Neuronal stem cell (in vitro differentiated cells): Measurements from ENCODE around the gene OR1M1. TPM values are rescaled to one million over a fixed set of nuclear protein-coding genes. Genes with fewer than 3 reads are reported as not detected.

Experiments used
- DNase-seq: peaks from one replicate; pipeline ENCODE4 v3.0.0-alpha.2; 2013; ENCODE audit warnings: low spot score
- H2AFZ ChIP-seq: one replicate; pipeline ENCODE4 v1.6.1; 2013; ENCODE audit warnings: mild to moderate bottlenecking, low read length, inconsistent platforms
- H2AK5ac ChIP-seq: 2 replicates; pipeline ENCODE4 v1.6.1; 2013; ENCODE audit warnings: low read depth, mild to moderate bottlenecking, inconsistent platforms, low read length, moderate library complexity, mixed read lengths
- H2BK120ac ChIP-seq: 2 replicates; pipeline ENCODE4 v1.6.1; 2013; ENCODE audit warnings: low read depth, mild to moderate bottlenecking, inconsistent platforms, low read length, moderate library complexity, mixed read lengths
- H2BK12ac ChIP-seq: one replicate; pipeline ENCODE4 v1.6.1; 2013; ENCODE audit warnings: low read length, inconsistent platforms
- H2BK15ac ChIP-seq: 2 replicates; pipeline ENCODE4 v1.6.1; 2013; ENCODE audit warnings: mild to moderate bottlenecking, low read length, inconsistent platforms, mixed read lengths
- H2BK5ac ChIP-seq: one replicate; pipeline ENCODE4 v1.6.1; 2013; ENCODE audit warnings: inconsistent platforms, mild to moderate bottlenecking, low read length, moderate library complexity
- H3K14ac ChIP-seq: one replicate; pipeline ENCODE4 v1.6.1; 2013; ENCODE audit warnings: low read length, inconsistent platforms
- H3K18ac ChIP-seq: 2 replicates; pipeline ENCODE4 v1.6.1; 2013; ENCODE audit warnings: low read length, inconsistent platforms
- H3K23ac ChIP-seq: 2 replicates; pipeline ENCODE4 v1.6.1; 2013; ENCODE audit warnings: low read depth, mild to moderate bottlenecking, mixed read lengths, low read length, inconsistent platforms; ENCODE audit not compliant: poor library complexity
- H3K27ac ChIP-seq: replicated peaks from 3 replicates; pipeline ENCODE4 v1.5.1; 2013; ENCODE audit warnings: low read length, inconsistent platforms
- H3K27me3 ChIP-seq, 3 experiments: 2 replicates each; pipeline ENCODE4 v1.6.1; 2013; ENCODE audit warnings: low read length in 3 of 3, mild to moderate bottlenecking in 2 of 3, inconsistent platforms in 1 of 3, low read depth in 1 of 3, mixed read lengths in 1 of 3, moderate library complexity in 1 of 3; ENCODE audit not compliant: control insufficient read depth in 3 of 3, insufficient read depth in 3 of 3
- H3K36me3 ChIP-seq, 2 donors: replicated peaks in 1 of 2; 2 replicates each; pipeline ENCODE4 v1.6.1; 2013; ENCODE audit warnings: low read length in 2 of 2; ENCODE audit not compliant: control insufficient read depth in 2 of 2, insufficient read depth in 2 of 2
- H3K4ac ChIP-seq: 2 replicates; pipeline ENCODE4 v1.6.1; 2013; ENCODE audit warnings: inconsistent platforms, mild to moderate bottlenecking, low read length, moderate library complexity
- H3K4me1 ChIP-seq, 2 donors: 1 replicate in 1 of 2; 2 replicates in 1 of 2; pipeline ENCODE4 v1.6.1; 2013; ENCODE audit warnings: low read length in 2 of 2, low read depth in 1 of 2; ENCODE audit not compliant: control insufficient read depth in 2 of 2, insufficient read depth in 1 of 2
- H3K4me2 ChIP-seq: one replicate; pipeline ENCODE4 v1.6.1; 2013; ENCODE audit warnings: mild to moderate bottlenecking, low read length, inconsistent platforms; ENCODE audit not compliant: insufficient read depth, poor library complexity, severe bottlenecking
- H3K4me3 ChIP-seq, 2 donors: 2 replicates each; pipeline ENCODE4 v1.5.1; 2013; ENCODE audit warnings: low read length in 2 of 2, mild to moderate bottlenecking in 2 of 2, inconsistent platforms in 1 of 2, moderate library complexity in 1 of 2
- H3K79me1 ChIP-seq: one replicate; pipeline ENCODE4 v1.6.1; 2013; ENCODE audit warnings: low read depth, mild to moderate bottlenecking, inconsistent platforms, low read length, moderate library complexity
- H3K9ac ChIP-seq: one replicate; pipeline ENCODE4 v1.6.1; 2013; ENCODE audit warnings: mild to moderate bottlenecking, low read depth, low read length, inconsistent platforms; ENCODE audit not compliant: poor library complexity
- H3K9me3 ChIP-seq, 2 donors: replicated peaks in 1 of 2; 2 replicates each; pipeline versions ENCODE3 to v1.6.1; 2013; ENCODE audit warnings: low read length in 2 of 2, mild to moderate bottlenecking in 2 of 2, inconsistent platforms in 1 of 2, low read depth in 1 of 2, mixed read lengths in 1 of 2, moderate library complexity in 1 of 2; ENCODE audit not compliant: control insufficient read depth in 2 of 2, insufficient read depth in 1 of 2
- H4K8ac ChIP-seq: one replicate; pipeline ENCODE4 v1.6.1; 2013; ENCODE audit warnings: low read depth, mild to moderate bottlenecking, inconsistent platforms, low read length, moderate library complexity
- H4K91ac ChIP-seq: one replicate; pipeline ENCODE4 v1.6.1; 2013; ENCODE audit warnings: low read length, low read depth, mild to moderate bottlenecking, inconsistent platforms; ENCODE audit not compliant: poor library complexity
- WGBS, 2 donors: extraction: QIAGEN DNeasy Blood & Tissue Kit; methylation state at CpG; one replicate each; pipeline ENCODE4 v1.1.7; 2013; ENCODE audit warnings: missing lambda C conversion rate in 2 of 2, mixed read lengths in 1 of 2; ENCODE audit not compliant: insufficient read length in 2 of 2, insufficient replicate concordance in 1 of 2; ENCODE audit errors: extremely low coverage in 2 of 2; 5-methylcytosine and 5-hydroxymethylcytosine counted together
- polyA plus RNA-seq, 2 experiments: library from polyadenylated mRNA; stranded (reverse); fragments of 200-250 nt; gene quantifications; one replicate each; pipeline ENCODE4 v1.2.3, GENCODE V29; 2013

The OR1M1 gene, protein sequence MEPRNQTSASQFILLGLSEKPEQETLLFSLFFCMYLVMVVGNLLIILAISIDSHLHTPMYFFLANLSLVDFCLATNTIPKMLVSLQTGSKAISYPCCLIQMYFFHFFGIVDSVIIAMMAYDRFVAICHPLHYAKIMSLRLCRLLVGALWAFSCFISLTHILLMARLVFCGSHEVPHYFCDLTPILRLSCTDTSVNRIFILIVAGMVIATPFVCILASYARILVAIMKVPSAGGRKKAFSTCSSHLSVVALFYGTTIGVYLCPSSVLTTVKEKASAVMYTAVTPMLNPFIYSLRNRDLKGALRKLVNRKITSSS
- not detected for polyA plus RNA-seq (2013, experiment 1 of 2)
- not detected for polyA plus RNA-seq (2013, experiment 2 of 2)

DNA sequence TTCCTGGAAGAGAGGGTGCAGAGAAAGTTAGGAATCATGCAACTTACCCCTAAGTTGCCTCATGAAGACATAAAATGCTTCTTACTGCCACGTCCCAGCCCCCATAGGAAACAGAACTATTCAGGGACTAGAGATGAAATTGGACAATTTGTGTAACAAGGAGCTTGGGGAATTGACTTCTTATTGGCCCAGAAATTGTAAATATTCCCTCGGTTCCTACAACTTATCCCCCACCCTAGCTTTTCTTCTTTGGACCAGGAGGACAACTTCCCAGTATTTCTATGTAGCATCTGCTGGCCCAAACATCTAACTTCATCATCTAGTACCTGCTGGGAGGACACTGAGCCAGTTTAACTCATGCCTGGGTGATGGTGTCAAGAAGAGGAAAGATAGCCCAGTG, at the start of gene OR1M1:
OR1M1 (plus strand) TSS at position 301 of the 400 bp plus-strand sequence. CDS start 6,184 bp downstream, outside the sequence.
- H4K8ac ChIP-seq: no peak within 1 kb of the TSS
- no peak within 1 kb of the TSS for H2BK12ac ChIP-seq
- H4K91ac ChIP-seq: no peak within 1 kb of the TSS
- no peak within 1 kb of the TSS for H2AFZ ChIP-seq
- H3K4me2 ChIP-seq: no peak within 1 kb of the TSS
- no peak within 1 kb of the TSS for H3K18ac ChIP-seq
- H3K9me3 ChIP-seq: peaks cover 0 to 2% of the 10 kb centered on the region in 2 donors
- H3K23ac ChIP-seq: no peak within 1 kb of the TSS
- H3K79me1 ChIP-seq: peaks cover 3% of the 10 kb centered on the region
- WGBS, 2 donors: no CpG with 5 or more reads among the region's 2 CpGs
- no peak within 1 kb of the TSS for H2BK120ac ChIP-seq
- DNase-seq: no peak
- no peaks in the 10 kb centered on the region for H3K4me1 ChIP-seq
- H2BK5ac ChIP-seq: no peak within 1 kb of the TSS
- peaks cover 0 to 4% (median 0%) of the 10 kb centered on the region in 3 experiments for H3K27me3 ChIP-seq
- no peak within 1 kb of the TSS for H3K4ac ChIP-seq
- H3K27ac ChIP-seq: no peak within 1 kb of the TSS
- no peak within 1 kb of the TSS for H3K9ac ChIP-seq
- no peak within 1 kb of the TSS for H3K14ac ChIP-seq
- no peak within 1 kb of the TSS for H2BK15ac ChIP-seq
- no peaks in the 10 kb centered on the region for H3K36me3 ChIP-seq
- H3K4me3 ChIP-seq: no peak within 1 kb of the TSS
- H2AK5ac ChIP-seq: no peak within 1 kb of the TSS

DNA sequence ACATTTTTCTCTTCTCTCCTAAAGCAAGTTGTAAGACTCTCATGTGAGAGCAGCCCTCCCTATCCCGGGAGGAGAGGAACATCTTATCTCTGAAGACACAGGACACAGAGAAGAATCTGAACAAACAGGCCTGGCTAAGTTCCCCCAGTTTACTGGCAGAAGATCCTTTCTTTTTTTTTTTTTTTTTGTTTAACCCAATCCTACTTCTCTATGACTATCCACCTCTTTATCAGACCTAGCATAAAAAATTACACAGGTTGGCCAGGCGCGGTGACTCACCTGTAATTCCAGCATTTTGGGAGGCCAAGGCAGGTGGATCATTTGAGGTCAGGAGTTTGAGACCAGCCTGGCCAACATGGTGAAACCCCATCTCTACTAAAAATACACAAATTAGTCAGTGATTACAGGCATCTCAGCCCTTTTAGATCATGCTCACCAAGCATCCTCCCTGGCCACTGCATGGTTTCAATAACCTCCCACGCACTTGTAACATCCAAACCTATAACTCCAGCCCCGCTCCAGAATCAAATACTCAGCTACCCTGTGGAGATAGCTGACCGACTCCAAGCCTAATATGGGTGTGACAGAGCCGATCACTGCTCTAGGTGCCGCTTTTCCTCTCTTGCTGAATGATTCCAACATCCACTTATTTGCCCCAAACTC, 49.3 kb upstream of the OR1M1 start:
- H3K23ac ChIP-seq: no peak overlapping the region
- H3K18ac ChIP-seq: no peak overlapping the region
- no peak overlapping the region for H2BK5ac ChIP-seq
- no peak overlapping the region for H3K9ac ChIP-seq
- no peak overlapping the region for H4K91ac ChIP-seq
- H3K14ac ChIP-seq: no peak overlapping the region
- H3K27me3 ChIP-seq: no peaks in the 10 kb centered on the region
- H3K27ac ChIP-seq: no peak overlapping the region
- H2AK5ac ChIP-seq: no peak overlapping the region
- no peak overlapping the region for H3K4ac ChIP-seq
- H2AFZ ChIP-seq: no peak overlapping the region
- H3K79me1 ChIP-seq: no peaks in the 10 kb centered on the region
- no peaks in the 10 kb centered on the region for H3K36me3 ChIP-seq
- no peak overlapping the region for H2BK15ac ChIP-seq
- no CpG with 5 or more reads among the region's 8 CpGs for WGBS, 2 donors
- peaks cover 0 to 3% of the 10 kb centered on the region in 2 donors for H3K4me1 ChIP-seq
- no peak overlapping the region for H2BK12ac ChIP-seq
- H4K8ac ChIP-seq: no peak overlapping the region
- no peak for DNase-seq
- H3K9me3 ChIP-seq: no peaks in the 10 kb centered on the region
- H3K4me3 ChIP-seq: no peak overlapping the region
- H3K4me2 ChIP-seq: no peak overlapping the region
- no peak overlapping the region for H2BK120ac ChIP-seq

DNA sequence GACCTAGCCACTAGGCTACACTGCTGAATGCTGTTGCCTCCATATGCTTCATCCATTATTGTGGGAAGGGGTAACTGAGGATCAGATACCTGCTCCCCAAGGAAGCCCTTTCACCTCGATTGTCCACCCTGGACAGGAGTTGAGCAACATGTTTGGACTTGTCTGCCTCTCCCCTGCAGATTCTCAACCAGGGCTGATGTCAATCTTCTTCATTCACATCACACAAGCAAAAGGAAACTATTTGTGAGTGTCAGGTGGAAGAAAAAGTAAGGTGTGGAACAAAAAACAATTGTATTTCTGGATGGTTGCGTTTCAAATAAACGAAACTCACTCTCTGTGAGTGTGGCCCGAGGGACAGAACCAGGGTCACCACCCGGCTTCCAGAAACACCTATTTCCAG, 47.1 kb upstream of the OR1M1 start:
- H3K79me1 ChIP-seq: no peaks in the 10 kb centered on the region
- no peak overlapping the region for H3K27ac ChIP-seq
- no peak overlapping the region for H3K4me2 ChIP-seq
- no peak overlapping the region for H3K4me3 ChIP-seq
- H2BK12ac ChIP-seq: no peak overlapping the region
- H3K4ac ChIP-seq: no peak overlapping the region
- no peak overlapping the region for H3K9ac ChIP-seq
- WGBS, 2 donors: no CpG with 5 or more reads among the region's 5 CpGs
- H3K18ac ChIP-seq: no peak overlapping the region
- H3K14ac ChIP-seq: no peak overlapping the region
- no peak overlapping the region for H2BK5ac ChIP-seq
- H3K27me3 ChIP-seq: no peaks in the 10 kb centered on the region
- no peaks in the 10 kb centered on the region for H3K36me3 ChIP-seq
- H4K8ac ChIP-seq: no peak overlapping the region
- no peak overlapping the region for H2BK120ac ChIP-seq
- no peak overlapping the region for H2BK15ac ChIP-seq
- H3K4me1 ChIP-seq: peaks cover 0 to 3% of the 10 kb centered on the region in 2 donors
- no peak overlapping the region for H2AK5ac ChIP-seq
- DNase-seq: no peak
- no peaks in the 10 kb centered on the region for H3K9me3 ChIP-seq
- no peak overlapping the region for H2AFZ ChIP-seq
- no peak overlapping the region for H4K91ac ChIP-seq
- H3K23ac ChIP-seq: no peak overlapping the region

DNA sequence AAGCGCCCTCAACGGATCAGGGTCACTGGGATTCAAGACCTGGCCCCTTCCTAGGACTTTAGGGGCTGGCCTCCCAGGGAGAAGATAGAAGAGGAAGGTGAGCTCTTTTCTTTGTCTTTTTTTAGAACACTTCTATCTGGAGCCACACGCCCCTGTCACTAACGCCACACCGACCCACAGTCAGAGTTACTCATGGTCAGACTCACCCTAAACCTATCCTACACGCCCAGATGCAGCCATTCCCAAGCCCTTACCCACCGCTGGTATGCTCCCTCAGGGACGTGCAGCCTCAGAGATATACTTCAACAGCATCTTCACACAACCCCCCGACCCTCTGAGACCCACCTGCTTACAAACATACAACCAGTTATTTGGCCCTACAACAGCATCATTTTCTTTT, 46.7 kb upstream of the OR1M1 start:
- Histone ChIP-seq H3K4ac (no peak overlapping the region), H2BK12ac (no peak overlapping the region), H3K23ac (no peak overlapping the region), H2AFZ (no peak overlapping the region), H3K27ac (no peak overlapping the region), H2BK5ac (no peak overlapping the region), H4K91ac (no peak overlapping the region), H3K4me3 (no peak overlapping the region), H3K9me3 (no peaks in the 10 kb centered on the region), H3K18ac (no peak overlapping the region), H3K4me2 (no peak overlapping the region), H3K36me3 (no peaks in the 10 kb centered on the region), H3K14ac (no peak overlapping the region), H2BK120ac (no peak overlapping the region), H4K8ac (no peak overlapping the region), H3K9ac (no peak overlapping the region), H3K79me1 (no peaks in the 10 kb centered on the region), H2BK15ac (no peak overlapping the region), H2AK5ac (no peak overlapping the region), H3K4me1 (peaks cover 0 to 3% of the 10 kb centered on the region in 2 donors), H3K27me3 (no peaks in the 10 kb centered on the region)
- WGBS, 2 donors: no CpG with 5 or more reads among the region's 9 CpGs
- DNase-seq: no peak
